Measurements from ENCODE around the gene HELZ2.
"Not testable (repeated sequence)": the region's sequence is repeated elsewhere in the genome, so short reads cannot be mapped to it uniquely, and the experiment has no call there.

Gene HELZ2, protein sequence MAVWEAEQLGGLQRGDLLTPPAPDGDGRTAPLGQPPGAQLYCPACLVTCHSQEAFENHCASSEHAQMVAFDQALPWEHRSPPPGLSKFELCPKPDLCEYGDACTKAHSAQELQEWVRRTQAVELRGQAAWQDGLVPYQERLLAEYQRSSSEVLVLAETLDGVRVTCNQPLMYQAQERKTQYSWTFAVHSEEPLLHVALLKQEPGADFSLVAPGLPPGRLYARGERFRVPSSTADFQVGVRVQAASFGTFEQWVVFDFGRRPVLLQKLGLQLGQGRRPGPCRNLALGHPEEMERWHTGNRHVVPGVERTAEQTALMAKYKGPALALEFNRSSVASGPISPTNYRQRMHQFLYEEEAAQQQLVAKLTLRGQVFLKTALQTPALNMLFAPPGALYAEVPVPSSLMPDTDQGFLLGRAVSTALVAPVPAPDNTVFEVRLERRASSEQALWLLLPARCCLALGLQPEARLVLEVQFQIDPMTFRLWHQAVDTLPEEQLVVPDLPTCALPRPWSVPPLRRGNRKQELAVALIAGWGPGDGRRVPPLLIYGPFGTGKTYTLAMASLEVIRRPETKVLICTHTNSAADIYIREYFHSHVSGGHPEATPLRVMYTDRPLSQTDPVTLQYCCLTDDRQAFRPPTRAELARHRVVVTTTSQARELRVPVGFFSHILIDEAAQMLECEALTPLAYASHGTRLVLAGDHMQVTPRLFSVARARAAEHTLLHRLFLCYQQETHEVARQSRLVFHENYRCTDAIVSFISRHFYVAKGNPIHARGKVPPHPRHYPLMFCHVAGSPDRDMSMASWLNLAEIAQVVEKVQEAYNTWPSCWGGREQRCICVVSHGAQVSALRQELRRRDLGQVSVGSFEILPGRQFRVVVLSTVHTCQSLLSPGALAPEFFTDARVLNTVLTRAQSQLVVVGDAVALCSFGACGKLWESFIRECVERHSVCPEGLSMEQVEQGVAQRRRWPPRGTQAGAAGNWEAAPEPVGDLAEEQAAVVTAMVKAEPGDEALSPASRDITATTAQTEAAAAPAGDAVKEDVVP (N-terminal part only)

GRCh38 chr20:63574156-63574828 lies at the start of gene HELZ2:
HELZ2 (minus strand) TSS chr20:63574239; CDS start chr20:63572385, 1,854 bp downstream.
- DNase-seq = peak; percentile 34 to 46

GRCh38 chr20:63622732-63623131 lies 48.7 kb upstream of the HELZ2 start:
- no peak for DNase-seq

GRCh38 chr20:63622096-63622495 lies 48.1 kb upstream of the HELZ2 start:
- no peak for DNase-seq

DNA sequence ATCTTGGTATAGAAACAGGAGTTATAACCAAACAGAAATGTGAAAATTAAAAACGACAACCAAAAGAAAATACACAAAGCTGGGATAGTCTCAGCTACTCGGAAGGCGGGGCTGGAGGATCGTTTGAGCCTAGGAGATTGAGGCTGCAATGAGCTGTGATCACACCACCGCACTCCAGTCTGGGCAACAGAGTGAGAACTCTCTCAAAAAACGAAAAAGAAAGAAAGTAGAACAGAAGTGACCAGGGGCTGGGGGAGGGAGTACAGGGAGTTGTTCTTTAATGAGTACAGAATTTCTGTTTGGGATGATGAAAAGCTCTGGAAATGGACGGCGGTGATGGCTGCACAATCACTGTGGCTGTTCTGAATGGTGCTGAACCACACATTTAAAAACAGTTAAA lies 47.0 kb upstream of the HELZ2 start:
- DNase-seq = no peak

DNA sequence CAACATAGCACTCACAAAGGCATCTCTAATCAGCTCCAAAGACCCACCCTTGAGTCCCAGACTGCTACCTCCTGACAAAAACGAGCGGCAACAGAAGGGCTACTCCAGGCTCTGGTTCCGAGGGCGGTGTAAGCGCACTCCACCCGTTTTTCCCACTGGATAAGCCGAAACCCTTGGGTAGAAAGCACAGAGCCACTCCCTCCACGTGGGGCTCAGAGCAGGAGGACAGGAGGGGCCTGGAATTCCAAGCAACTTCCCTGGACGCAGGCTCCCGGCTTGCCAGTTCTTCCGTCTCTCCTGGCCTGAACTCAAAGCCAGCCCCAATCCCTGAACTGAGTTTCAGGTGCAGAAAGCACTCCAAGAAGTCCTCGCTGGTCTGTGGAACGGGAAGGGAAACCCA lies 45.5 kb upstream of the HELZ2 start:
- DNase-seq = no peak

DNA sequence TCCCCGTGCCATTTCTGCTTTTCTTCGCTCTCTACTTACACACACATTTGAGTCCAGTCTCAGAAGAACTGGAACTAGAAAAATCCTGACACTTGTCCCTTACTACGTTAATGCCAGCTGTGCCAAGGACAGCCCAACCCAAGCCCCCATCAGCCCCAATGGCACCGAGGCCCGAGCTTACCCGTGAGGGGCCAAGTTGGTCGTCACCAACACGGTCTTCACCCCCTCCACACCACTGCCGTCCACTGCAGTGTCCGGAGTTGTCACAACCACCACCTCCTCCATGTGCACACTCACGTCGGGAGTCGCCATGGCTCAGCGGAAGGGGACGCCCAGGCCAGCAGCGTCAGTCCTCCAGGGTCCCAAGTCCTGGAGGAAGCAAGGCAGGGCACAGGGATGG lies 45.0 kb upstream of the HELZ2 start:
- no peak for DNase-seq

GRCh38 chr20:63618291-63618980 lies 44.4 kb upstream of the HELZ2 start:
- no peak for DNase-seq

GRCh38 chr20:63617876-63618265 lies 43.8 kb upstream of the HELZ2 start:
- no peak for DNase-seq

GRCh38 chr20:63617092-63617875 lies 43.2 kb upstream of the HELZ2 start:
- DNase-seq = no peak

DNA sequence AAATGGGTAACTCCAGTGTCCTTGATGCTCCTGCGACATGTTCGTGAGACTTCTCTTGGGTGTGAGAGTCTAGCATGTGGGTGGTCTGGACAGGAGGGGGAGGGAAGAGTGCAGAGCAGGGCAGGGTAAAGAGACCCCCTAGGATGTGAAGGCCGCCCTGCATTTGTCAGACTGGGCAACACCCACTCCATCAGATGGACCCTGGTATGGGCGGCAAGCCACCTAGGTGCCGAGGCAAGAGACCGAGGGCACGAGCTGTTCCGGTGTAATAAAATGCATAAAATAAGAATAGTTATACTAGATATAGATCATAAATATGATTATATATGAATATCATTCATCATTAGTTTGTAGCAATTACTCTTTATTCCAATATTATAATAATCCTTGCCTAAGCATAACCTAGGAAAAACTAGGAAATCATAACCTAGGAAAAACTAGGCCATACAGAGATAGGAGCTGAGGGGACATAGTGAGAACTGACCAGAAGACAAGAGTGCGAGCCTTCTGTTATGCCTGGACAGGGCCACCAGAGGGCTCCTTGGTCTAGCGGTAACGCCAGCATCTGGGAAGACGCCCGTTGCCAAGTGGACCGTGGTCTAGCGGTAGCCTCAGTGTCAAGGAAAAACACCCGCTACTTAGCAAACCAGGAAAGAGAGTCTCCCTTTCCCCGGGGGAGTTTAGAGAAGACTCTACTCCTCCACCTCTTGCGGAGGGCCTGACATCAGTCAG lies 40.0 kb upstream of the HELZ2 start:
- not testable (repeated sequence) for DNase-seq

DNA sequence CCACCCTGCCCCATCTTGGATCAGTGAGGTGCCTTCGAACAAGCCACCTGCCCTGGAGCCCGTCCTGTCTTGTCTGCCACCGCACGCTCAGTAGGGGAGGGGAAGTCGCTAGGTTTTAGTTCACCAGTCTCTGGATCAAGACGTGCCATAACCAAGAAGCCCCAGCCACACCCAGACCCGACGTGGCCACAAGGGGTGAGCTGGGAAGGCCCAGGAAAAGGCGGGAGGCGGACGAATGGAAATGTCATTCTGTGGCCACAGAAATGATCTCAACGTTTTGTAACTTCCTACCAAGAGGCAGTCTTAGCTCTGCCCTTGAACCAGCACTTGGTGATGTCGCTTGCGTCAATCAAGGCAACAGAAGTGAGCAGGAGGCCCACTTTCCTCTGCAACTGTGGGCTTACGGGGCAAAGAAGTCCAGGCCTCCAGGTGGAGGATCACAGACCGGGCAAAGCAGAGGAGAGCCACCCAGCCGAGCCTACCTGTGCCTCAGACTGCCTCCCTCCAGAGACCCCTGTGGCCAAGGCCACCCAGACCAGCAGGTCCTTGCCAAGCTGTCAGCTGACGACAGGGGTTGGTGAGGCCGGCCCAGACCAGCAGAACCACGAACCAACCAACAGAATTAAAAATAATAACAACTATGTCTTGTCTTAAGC lies 38.4 kb upstream of the HELZ2 start:
- DNase-seq = no peak

GRCh38 chr20:63611646-63612045 lies 37.6 kb upstream of the HELZ2 start:
- no peak for DNase-seq

DNA sequence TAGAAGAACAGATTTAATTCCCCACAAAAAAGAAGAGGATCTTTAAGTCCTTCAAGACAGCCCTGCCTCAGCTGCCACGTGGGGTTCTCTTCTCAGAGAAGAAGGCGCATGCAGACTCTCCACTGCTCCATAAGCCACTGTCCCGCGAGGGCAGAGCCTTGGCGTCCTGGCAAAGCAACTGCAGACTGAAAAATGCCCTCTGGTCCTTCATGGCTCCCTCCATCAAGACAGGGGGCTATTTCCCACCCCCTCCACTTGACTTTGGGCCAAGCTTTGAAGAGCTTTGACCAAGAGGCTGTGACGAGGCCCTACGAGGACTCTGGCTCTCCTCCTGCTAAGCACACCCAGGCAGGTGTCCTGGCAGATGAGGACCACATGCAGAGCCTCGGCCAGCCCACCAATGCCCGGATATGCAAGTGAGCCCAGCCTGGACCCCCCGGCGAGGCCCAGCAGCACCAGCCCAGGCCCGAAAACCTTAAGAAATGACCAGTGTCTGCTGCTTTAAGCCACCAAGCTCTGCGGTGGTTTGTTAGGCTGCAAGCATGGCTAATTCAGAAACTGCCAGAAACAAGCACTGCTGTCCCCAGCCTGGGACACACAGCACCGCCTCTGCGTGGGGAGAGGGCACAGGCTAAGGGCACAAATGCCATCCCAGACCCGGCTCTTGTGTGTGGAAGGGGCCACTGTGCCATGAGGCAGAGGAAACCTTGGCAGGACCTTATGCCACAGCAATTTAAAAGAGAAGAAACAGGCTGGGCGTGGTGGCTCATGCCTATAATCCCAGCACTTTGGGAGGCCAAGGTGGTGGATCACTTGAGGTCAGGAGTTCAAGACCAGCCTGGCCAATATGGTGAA lies 36.8 kb upstream of the HELZ2 start:
- no peak for DNase-seq

DNA sequence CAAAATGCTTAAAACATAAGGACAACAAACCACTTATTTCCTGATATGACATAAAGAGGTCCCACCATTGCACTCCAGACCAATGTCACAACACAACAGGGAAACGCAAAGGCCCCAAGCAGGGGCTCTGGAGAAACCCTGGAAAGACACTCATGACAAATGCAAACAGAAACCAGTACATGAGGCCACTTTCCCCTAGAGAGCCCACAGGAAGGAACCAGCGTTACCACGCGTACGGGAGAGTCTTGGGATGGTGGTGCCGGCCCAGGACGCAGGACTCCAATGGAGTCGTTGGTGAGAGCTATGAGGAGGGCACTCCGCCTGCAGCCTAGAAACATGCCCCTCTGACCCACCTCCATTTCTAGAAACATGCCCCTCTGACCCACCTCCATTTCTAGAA lies 32.6 kb upstream of the HELZ2 start:
- DNase-seq = no peak

DNA sequence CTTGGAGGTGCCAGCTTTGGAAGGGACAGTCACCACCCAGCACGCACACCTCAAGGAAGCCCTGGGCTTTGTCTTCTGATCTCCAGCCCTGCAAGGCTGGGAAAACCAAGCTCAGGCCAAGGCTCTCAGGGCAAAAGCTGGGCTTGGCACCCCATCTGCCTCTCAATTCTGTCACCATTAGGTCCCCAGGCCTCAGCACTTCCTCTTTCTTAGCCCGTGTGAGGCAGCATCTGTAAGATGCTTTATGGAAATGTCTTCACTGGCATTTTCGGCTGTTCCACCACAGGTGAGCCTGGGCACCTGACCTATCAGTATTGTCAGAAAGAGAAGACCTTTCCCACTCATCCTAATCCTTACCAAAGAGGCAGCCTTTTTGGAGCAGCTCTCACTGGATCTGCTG lies 28.3 kb upstream of the HELZ2 start:
- no peak for DNase-seq

GRCh38 chr20:63601679-63602078 lies 27.6 kb upstream of the HELZ2 start:
- DNase-seq = not testable (repeated sequence)

DNA sequence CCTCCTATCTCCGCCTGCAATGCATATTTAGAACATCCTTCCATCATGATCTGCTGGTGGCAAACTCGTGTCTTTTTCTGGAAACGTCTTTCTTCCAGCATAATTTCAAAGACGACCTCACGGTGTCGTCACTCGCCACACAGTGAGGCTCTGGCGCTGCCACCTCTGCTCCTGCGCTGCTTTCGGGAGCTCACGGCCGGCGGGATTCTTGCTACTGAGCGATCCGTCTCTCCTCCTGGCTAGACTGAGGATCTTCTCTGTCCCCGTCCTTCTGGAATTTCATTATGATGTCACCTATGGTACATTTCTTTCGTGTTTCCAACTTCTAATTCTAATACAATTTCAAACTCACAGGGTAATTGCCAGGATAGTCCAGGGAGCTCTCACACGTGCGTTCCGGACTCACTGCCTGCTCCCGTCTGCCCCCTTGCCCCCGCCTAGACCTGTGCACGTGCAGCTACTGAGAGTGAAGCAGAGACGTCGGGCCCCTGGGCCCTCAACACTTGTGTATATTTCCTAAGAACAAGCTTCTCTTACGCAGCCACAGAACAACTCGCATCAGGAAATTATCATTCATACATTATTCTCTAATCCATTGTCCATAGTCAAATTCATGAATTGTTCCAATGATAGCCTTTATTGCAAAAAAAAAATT lies 25.5 kb upstream of the HELZ2 start:
- DNase-seq = no peak

- no peak for DNase-seq
These were observed 24.7 kb upstream of the HELZ2 start for GRCh38 chr20:63598479-63599395.
